ENCODE results near the gene DEPDC1B.

GRCh38 chr5:60703944-60704343 lies 4.0 kb upstream of the DEPDC1B start:
- no peak for TF ChIP-seq EZH2 (IDR thresholded peaks at IDR 0.05; ENCODE audit: insufficient read depth, poor library complexity, severe bottlenecking)
- no peak for TF ChIP-seq EZH2phosphoT487 (IDR thresholded peaks at IDR 0.05; ENCODE audit: insufficient read depth, low read depth)
